HepG2 (cell line): ENCODE results near the gene TM4SF5. TPM values are rescaled to one million over a fixed set of nuclear protein-coding genes. Genes with fewer than 3 reads are reported as not detected.
A peak's percentile ranks its signal among the peaks of the same experiment; 100 is the strongest.

ENCODE experiments used
- CBFB ChIP-seq: sonication (generic); formaldehyde crosslinking; IDR thresholded peaks from 2 replicates; pipeline ENCODE4 v1.4.0; 2020; ENCODE audit warnings: missing genetic modification reagents
- MEF2D ChIP-seq: sonication (generic); formaldehyde crosslinking; IDR thresholded peaks from 2 replicates; pipeline ENCODE4 v1.5.1; 2020; ENCODE audit warnings: mild to moderate bottlenecking, missing genetic modification reagents
- POGZ ChIP-seq: sonication (generic); formaldehyde crosslinking; IDR thresholded peaks from 2 replicates; pipeline ENCODE4 v1.4.0; 2020; ENCODE audit warnings: mild to moderate bottlenecking, missing genetic modification reagents
- POLR2G ChIP-seq: fragments of 200-400 bp; formaldehyde crosslinking; IDR thresholded peaks from 2 replicates; pipeline ENCODE4 v1.6.1; 2018; ENCODE audit warnings: mild to moderate bottlenecking, low read depth, low read length, moderate library complexity
- TBL1XR1 ChIP-seq: fragments of 150-350 bp; IDR thresholded peaks from 2 replicates; pipeline ENCODE4 v1.6.1; 2014; ENCODE audit warnings: borderline replicate concordance, low read length; ENCODE audit not compliant: partially characterized antibody
- ZBTB38 ChIP-seq: sonication (generic); formaldehyde crosslinking; IDR thresholded peaks from 2 replicates; pipeline ENCODE4 v1.5.1; 2020; ENCODE audit warnings: mild to moderate bottlenecking, missing genetic modification reagents
- ZFP1 ChIP-seq: IDR thresholded peaks from 2 replicates; pipeline ENCODE4 v1.6.1; 2016
- ZNF260 ChIP-seq: sonication (generic); formaldehyde crosslinking; IDR thresholded peaks from 2 replicates; pipeline ENCODE4 v1.4.0; 2020; ENCODE audit warnings: missing genetic modification reagents, low read depth, mild to moderate bottlenecking, borderline replicate concordance
- ZNF30 ChIP-seq: sonication (generic); formaldehyde crosslinking; IDR thresholded peaks from 2 replicates; pipeline ENCODE4 v1.5.0; 2020; ENCODE audit warnings: mild to moderate bottlenecking, missing genetic modification reagents
- ZNF33A ChIP-seq: sonication (generic); formaldehyde crosslinking; IDR thresholded peaks from 2 replicates; pipeline ENCODE4 v1.5.1; 2020; ENCODE audit warnings: missing genetic modification reagents, mild to moderate bottlenecking, moderate library complexity, borderline replicate concordance
- ZNF367 ChIP-seq: sonication (generic); formaldehyde crosslinking; IDR thresholded peaks from 2 replicates; pipeline ENCODE4 v1.4.0; 2020; ENCODE audit warnings: missing genetic modification reagents, borderline replicate concordance
- ZNF564 ChIP-seq: sonication (generic); formaldehyde crosslinking; IDR thresholded peaks from 2 replicates; pipeline ENCODE4 v1.8.1; 2023; ENCODE audit warnings: mild to moderate bottlenecking, missing genetic modification reagents
- polyA plus RNA-seq, 8 experiments: library from polyadenylated mRNA; depleted of rRNA in 3 of 8; stranded (reverse) in 7 of 8; unstranded in 1 of 8; fragments of >200 nt; fragmentation: Illumina TruSeq in 4 of 8; extraction: Trizol in 4 of 8; gene quantifications; 2 replicates each; pipeline versions ENCODE4 v1.2.1 to v1.2.3, GENCODE V29; 2011 to 2016; ENCODE audit warnings: low read depth in 4 of 8, missing spikeins in 1 of 8, mixed read lengths in 1 of 8; ENCODE audit not compliant: insufficient read depth in 1 of 8
- total RNA-seq, 5 experiments: library from RNA; depleted of rRNA; stranded (reverse); fragments of >200 nt; fragmentation: Illumina TruSeq; extraction: Trizol; gene quantifications; 2 replicates each; pipeline ENCODE4 v1.2.3, GENCODE V29; 2016; ENCODE audit warnings: low read depth in 1 of 5
- TF ChIP-seq, protein P1 (sequence below): sonication (generic); formaldehyde crosslinking; IDR thresholded peaks from 2 replicates; pipeline ENCODE4 v1.5.0; 2020; ENCODE audit warnings: mild to moderate bottlenecking, missing genetic modification reagents
- TF ChIP-seq, protein P2 (sequence below): sonication (generic); formaldehyde crosslinking; conservative IDR thresholded peaks from 2 replicates; pipeline ENCODE4 v1.4.0; 2020; ENCODE audit warnings: missing genetic modification reagents
- TF ChIP-seq, protein P3 (sequence below): sonication (generic); formaldehyde crosslinking; IDR thresholded peaks from 2 replicates; pipeline ENCODE4 v1.4.0; 2020; ENCODE audit warnings: missing genetic modification reagents
- TF ChIP-seq, protein P4 (sequence below): sonication (generic); formaldehyde crosslinking; IDR thresholded peaks from 2 replicates; pipeline ENCODE4 v1.4.0; 2020; ENCODE audit warnings: missing genetic modification reagents, borderline replicate concordance
- TF ChIP-seq, protein P5 (sequence below): sonication (generic); formaldehyde crosslinking; IDR thresholded peaks from 2 replicates; pipeline ENCODE4 v1.5.0; 2020; ENCODE audit warnings: mild to moderate bottlenecking, missing genetic modification reagents, moderate library complexity
- TF ChIP-seq, protein P6 (sequence below): sonication (generic); formaldehyde crosslinking; IDR thresholded peaks from 2 replicates; pipeline ENCODE4 v1.4.0; 2020; ENCODE audit warnings: missing genetic modification reagents

TM4SF5 gene
- total and polyA plus RNA-seq, 2 of the 13 experiments (the other 11 are each of a cell fraction or from before 2014, with no cell fraction given): 30.1 to 126 TPM

DNA sequence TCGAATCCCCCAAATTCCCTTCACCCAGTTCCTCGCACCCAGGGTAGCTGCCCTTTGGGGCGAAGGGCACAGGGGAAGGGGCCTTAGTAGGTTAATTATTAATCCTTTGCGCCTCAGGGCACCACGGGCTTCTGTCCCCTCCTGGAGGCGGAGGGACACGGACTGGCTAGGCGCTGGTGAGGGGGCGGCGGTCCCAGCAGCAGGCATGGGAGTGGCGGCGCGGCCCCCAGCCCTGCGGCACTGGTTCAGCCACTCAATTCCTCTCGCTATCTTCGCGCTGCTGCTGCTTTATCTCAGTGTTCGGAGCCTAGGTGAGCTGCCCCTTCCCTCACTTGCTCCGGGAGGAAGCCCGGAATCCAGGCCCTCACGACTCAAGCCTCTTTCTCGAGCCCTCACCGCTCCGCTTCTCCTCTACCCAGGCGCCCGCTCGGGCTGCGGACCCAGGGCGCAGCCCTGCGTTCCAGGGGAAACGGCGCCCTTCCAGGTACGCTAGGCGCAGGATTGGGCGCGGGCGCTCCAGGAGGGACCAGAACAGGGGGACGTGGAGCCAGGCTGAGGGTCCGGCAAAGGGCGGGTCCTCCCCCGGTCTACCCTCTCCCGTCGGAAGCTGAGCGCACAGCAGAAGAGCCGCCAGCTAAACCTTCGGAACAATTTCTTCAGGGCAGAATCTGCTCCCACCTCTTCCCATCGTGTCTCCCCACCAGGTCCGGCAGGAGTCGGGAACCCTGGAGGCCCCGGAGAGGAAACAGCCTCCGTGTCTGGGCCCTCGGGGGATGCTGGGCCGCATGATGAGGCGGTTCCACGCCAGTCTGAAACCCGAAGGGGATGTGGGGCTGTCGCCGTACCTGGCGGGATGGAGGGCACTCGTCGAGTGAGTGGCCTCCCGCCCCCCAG is 17.4 kb downstream of the TM4SF5 start, which contains the start of gene GLTPD2 (continued):
- TF ChIP-seq, protein P1, sequence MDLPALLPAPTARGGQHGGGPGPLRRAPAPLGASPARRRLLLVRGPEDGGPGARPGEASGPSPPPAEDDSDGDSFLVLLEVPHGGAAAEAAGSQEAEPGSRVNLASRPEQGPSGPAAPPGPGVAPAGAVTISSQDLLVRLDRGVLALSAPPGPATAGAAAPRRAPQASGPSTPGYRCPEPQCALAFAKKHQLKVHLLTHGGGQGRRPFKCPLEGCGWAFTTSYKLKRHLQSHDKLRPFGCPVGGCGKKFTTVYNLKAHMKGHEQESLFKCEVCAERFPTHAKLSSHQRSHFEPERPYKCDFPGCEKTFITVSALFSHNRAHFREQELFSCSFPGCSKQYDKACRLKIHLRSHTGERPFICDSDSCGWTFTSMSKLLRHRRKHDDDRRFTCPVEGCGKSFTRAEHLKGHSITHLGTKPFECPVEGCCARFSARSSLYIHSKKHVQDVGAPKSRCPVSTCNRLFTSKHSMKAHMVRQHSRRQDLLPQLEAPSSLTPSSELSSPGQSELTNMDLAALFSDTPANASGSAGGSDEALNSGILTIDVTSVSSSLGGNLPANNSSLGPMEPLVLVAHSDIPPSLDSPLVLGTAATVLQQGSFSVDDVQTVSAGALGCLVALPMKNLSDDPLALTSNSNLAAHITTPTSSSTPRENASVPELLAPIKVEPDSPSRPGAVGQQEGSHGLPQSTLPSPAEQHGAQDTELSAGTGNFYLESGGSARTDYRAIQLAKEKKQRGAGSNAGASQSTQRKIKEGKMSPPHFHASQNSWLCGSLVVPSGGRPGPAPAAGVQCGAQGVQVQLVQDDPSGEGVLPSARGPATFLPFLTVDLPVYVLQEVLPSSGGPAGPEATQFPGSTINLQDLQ: no peak
- TF ChIP-seq MEF2D (CRISPR knock-in tag) (peak; percentile 60; the same call in 1 of the 2 replicates), ZNF260 (CRISPR knock-in tag) (no peak), ZNF33A (CRISPR knock-in tag) (no peak), ZNF367 (CRISPR knock-in tag) (0 out of 2 replicates have a peak, but pooled peaks have one; percentile 38), CBFB (CRISPR knock-in tag) (peak; percentile 67; the same call in 1 of the 2 replicates), TBL1XR1 (no peak), POGZ (CRISPR knock-in tag) (peak; percentile 19; the same call in 1 of the 2 replicates), ZBTB38 (CRISPR knock-in tag) (peak; percentile 63; the same call in 1 of the 2 replicates), ZFP1 (CRISPR knock-in tag) (no peak), ZNF30 (no peak), ZNF564 (CRISPR knock-in tag) (no peak), POLR2G (peak; percentile 94)
- TF ChIP-seq, protein P2, sequence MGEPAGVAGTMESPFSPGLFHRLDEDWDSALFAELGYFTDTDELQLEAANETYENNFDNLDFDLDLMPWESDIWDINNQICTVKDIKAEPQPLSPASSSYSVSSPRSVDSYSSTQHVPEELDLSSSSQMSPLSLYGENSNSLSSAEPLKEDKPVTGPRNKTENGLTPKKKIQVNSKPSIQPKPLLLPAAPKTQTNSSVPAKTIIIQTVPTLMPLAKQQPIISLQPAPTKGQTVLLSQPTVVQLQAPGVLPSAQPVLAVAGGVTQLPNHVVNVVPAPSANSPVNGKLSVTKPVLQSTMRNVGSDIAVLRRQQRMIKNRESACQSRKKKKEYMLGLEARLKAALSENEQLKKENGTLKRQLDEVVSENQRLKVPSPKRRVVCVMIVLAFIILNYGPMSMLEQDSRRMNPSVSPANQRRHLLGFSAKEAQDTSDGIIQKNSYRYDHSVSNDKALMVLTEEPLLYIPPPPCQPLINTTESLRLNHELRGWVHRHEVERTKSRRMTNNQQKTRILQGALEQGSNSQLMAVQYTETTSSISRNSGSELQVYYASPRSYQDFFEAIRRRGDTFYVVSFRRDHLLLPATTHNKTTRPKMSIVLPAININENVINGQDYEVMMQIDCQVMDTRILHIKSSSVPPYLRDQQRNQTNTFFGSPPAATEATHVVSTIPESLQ (CRISPR knock-in tag): no peak
- TF ChIP-seq, protein P3, sequence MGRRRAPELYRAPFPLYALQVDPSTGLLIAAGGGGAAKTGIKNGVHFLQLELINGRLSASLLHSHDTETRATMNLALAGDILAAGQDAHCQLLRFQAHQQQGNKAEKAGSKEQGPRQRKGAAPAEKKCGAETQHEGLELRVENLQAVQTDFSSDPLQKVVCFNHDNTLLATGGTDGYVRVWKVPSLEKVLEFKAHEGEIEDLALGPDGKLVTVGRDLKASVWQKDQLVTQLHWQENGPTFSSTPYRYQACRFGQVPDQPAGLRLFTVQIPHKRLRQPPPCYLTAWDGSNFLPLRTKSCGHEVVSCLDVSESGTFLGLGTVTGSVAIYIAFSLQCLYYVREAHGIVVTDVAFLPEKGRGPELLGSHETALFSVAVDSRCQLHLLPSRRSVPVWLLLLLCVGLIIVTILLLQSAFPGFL (CRISPR knock-in tag): no peak
- TF ChIP-seq, protein P4, sequence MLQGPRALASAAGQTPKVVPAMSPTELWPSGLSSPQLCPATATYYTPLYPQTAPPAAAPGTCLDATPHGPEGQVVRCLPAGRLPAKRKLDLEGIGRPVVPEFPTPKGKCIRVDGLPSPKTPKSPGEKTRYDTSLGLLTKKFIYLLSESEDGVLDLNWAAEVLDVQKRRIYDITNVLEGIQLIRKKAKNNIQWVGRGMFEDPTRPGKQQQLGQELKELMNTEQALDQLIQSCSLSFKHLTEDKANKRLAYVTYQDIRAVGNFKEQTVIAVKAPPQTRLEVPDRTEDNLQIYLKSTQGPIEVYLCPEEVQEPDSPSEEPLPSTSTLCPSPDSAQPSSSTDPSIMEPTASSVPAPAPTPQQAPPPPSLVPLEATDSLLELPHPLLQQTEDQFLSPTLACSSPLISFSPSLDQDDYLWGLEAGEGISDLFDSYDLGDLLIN: no peak
- TF ChIP-seq, protein P5, sequence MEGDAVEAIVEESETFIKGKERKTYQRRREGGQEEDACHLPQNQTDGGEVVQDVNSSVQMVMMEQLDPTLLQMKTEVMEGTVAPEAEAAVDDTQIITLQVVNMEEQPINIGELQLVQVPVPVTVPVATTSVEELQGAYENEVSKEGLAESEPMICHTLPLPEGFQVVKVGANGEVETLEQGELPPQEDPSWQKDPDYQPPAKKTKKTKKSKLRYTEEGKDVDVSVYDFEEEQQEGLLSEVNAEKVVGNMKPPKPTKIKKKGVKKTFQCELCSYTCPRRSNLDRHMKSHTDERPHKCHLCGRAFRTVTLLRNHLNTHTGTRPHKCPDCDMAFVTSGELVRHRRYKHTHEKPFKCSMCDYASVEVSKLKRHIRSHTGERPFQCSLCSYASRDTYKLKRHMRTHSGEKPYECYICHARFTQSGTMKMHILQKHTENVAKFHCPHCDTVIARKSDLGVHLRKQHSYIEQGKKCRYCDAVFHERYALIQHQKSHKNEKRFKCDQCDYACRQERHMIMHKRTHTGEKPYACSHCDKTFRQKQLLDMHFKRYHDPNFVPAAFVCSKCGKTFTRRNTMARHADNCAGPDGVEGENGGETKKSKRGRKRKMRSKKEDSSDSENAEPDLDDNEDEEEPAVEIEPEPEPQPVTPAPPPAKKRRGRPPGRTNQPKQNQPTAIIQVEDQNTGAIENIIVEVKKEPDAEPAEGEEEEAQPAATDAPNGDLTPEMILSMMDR: peak; percentile 72
- TF ChIP-seq, protein P6, sequence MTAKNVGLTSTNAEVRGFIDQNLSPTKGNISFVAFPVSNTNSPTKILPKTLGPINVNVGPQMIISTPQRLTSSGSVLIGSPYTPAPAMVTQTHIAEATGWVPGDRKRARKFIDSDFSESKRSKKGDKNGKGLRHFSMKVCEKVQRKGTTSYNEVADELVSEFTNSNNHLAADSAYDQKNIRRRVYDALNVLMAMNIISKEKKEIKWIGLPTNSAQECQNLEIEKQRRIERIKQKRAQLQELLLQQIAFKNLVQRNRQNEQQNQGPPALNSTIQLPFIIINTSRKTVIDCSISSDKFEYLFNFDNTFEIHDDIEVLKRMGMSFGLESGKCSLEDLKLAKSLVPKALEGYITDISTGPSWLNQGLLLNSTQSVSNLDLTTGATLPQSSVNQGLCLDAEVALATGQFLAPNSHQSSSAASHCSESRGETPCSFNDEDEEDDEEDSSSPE (CRISPR knock-in tag): peak; percentile 67
